ENCODE measurements around the gene GNG13. TPM values are rescaled to one million over a fixed set of nuclear protein-coding genes. Genes with fewer than 3 reads are reported as not detected.
"Not testable (repeated sequence)": the region's sequence is repeated elsewhere in the genome, so short reads cannot be mapped to it uniquely, and the experiment has no call there.

The GNG13 gene
- total and polyA plus RNA-seq, 9 donors: not detected

GRCh38 chr16:838741-839140, 38.2 kb upstream of the GNG13 start:
- no peaks in the 10 kb centered on the region for H3K36me3 ChIP-seq
- 23 to 70% (median 30%) methylated on average over 14 of the region's 14 CpGs for WGBS, 3 donors
- H3K9me3 ChIP-seq: peaks cover 0 to 8% of the 10 kb centered on the region in 2 donors
- H3K27ac ChIP-seq: no peak overlapping the region
- TF ChIP-seq EP300 (IDR thresholded peaks at IDR 0.05) (no peak), POLR2A (IDR thresholded peaks at IDR 0.05) (no peak), CTCF (IDR thresholded peaks at IDR 0.05) (no peak)
- DNase-seq: no peak
- no peaks in the 10 kb centered on the region for H3K27me3 ChIP-seq
- H3K4me3 ChIP-seq: no peak overlapping the region
- H3K4me1 ChIP-seq (ENCODE audit: insufficient read depth): no peaks in the 10 kb centered on the region
- intact Hi-C loops (cut with DNase I): no loop called here

- H3K9me3 ChIP-seq: peaks cover 0 to 14% of the 10 kb centered on the region in 2 donors
- H3K27ac ChIP-seq; DNase-seq; H3K4me3 ChIP-seq; intact Hi-C loops (cut with DNase I); H3K36me3 ChIP-seq; H3K27me3 ChIP-seq; H3K4me1 ChIP-seq (ENCODE audit: insufficient read depth): not testable (repeated sequence)
- WGBS, 3 donors: 89 to 93% (median 92%) methylated on average over 3 of the region's 3 CpGs
Measured at GRCh38 chr16:836822-837221, 36.3 kb upstream of the GNG13 start.

- 87 to 91% (median 88%) methylated on average over 4 of the region's 4 CpGs for WGBS, 3 donors
- Histone ChIP-seq H3K27ac (no peak overlapping the region), H3K4me3 (no peak overlapping the region), H3K4me1 (ENCODE audit: insufficient read depth) (no peaks in the 10 kb centered on the region), H3K9me3 (peaks cover 0 to 14% of the 10 kb centered on the region in 2 donors), H3K36me3 (no peaks in the 10 kb centered on the region), H3K27me3 (no peaks in the 10 kb centered on the region)
- DNase-seq: no peak
- TF ChIP-seq EP300 (IDR thresholded peaks at IDR 0.05) (no peak), CTCF (IDR thresholded peaks at IDR 0.05) (no peak), POLR2A (IDR thresholded peaks at IDR 0.05) (no peak)
- intact Hi-C loops (cut with DNase I): no loop called here
Measured at GRCh38 chr16:836221-836620, 35.7 kb upstream of the GNG13 start.

- DNase-seq: no peak
- Histone ChIP-seq H3K9me3 (peaks cover 0 to 14% of the 10 kb centered on the region in 2 donors), H3K4me3 (no peak overlapping the region), H3K36me3 (no peaks in the 10 kb centered on the region), H3K27me3 (no peaks in the 10 kb centered on the region), H3K27ac (no peak overlapping the region), H3K4me1 (ENCODE audit: insufficient read depth) (no peaks in the 10 kb centered on the region)
- intact Hi-C loops (cut with DNase I): no loop called here
- 86 to 95% (median 87%) methylated on average over 10 of the region's 10 CpGs for WGBS, 3 donors
- TF ChIP-seq CTCF (IDR thresholded peaks at IDR 0.05) (no peak), POLR2A (IDR thresholded peaks at IDR 0.05) (no peak), EP300 (IDR thresholded peaks at IDR 0.05) (no peak)
Measured at GRCh38 chr16:835373-835772, 34.8 kb upstream of the GNG13 start.

- Histone ChIP-seq H3K4me1 (ENCODE audit: insufficient read depth) (no peaks in the 10 kb centered on the region), H3K27ac (no peak overlapping the region), H3K27me3 (no peaks in the 10 kb centered on the region), H3K9me3 (peaks cover 0 to 14% of the 10 kb centered on the region in 2 donors), H3K36me3 (no peaks in the 10 kb centered on the region), H3K4me3 (no peak overlapping the region)
- no peak for DNase-seq
- intact Hi-C loops (cut with DNase I): no loop called here
- WGBS, 3 donors: 68 to 91% (median 78%) methylated on average over 14 of the region's 14 CpGs
- TF ChIP-seq CTCF (IDR thresholded peaks at IDR 0.05): no peak
- TF ChIP-seq EP300 (IDR thresholded peaks at IDR 0.05): no peak
- no peak for TF ChIP-seq POLR2A (IDR thresholded peaks at IDR 0.05)
Measured at GRCh38 chr16:833411-833810, 32.9 kb upstream of the GNG13 start.

Measured in ovary (tissue), 9 donors.